WI38 (cell line): Measurements from ENCODE around the gene BRD3.

Source experiments
- H3K4me3 ChIP-seq: 2 replicates; pipeline ENCODE4 v1.5.1; 2011; ENCODE audit warnings: low read depth, mild to moderate bottlenecking, control low read depth, low read length
- TF ChIP-seq, protein P1 (sequence below): IDR thresholded peaks from 2 replicates; pipeline ENCODE4 v1.5.1; 2012; ENCODE audit warnings: low read depth, mild to moderate bottlenecking, control low read depth, low read length

Gene BRD3

DNA sequence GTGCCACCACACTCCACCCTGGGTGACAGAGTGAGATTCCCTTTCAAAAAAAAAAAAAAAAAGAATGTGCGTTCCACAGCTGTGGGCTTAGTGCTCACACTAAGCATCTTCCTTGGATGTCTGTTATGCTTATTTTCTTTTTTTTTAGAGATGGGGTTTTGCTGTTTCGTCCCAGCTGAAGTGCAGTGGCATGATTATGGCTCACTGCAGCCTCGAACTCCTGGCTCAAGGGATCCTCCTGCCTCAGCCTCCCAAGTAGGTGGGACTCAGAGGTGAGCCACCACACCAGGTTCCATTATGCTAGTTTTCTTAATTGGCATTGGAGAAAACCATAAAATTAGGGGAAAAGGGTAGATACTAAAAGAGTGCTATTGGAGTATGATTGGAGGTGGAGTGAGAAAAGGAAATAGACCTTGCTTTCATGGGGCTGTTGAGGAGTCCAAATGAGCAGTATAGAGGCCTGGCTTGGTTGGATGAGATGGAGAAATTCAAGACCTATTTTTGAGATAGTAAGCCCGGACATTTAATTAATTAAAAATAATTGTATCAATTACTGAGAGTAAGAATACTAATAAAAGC is 43.5 kb downstream of the BRD3 start:
- H3K4me3 ChIP-seq, result peak overlapping the region; percentile 52
- TF ChIP-seq, protein P1, sequence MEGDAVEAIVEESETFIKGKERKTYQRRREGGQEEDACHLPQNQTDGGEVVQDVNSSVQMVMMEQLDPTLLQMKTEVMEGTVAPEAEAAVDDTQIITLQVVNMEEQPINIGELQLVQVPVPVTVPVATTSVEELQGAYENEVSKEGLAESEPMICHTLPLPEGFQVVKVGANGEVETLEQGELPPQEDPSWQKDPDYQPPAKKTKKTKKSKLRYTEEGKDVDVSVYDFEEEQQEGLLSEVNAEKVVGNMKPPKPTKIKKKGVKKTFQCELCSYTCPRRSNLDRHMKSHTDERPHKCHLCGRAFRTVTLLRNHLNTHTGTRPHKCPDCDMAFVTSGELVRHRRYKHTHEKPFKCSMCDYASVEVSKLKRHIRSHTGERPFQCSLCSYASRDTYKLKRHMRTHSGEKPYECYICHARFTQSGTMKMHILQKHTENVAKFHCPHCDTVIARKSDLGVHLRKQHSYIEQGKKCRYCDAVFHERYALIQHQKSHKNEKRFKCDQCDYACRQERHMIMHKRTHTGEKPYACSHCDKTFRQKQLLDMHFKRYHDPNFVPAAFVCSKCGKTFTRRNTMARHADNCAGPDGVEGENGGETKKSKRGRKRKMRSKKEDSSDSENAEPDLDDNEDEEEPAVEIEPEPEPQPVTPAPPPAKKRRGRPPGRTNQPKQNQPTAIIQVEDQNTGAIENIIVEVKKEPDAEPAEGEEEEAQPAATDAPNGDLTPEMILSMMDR, result no peak

DNA sequence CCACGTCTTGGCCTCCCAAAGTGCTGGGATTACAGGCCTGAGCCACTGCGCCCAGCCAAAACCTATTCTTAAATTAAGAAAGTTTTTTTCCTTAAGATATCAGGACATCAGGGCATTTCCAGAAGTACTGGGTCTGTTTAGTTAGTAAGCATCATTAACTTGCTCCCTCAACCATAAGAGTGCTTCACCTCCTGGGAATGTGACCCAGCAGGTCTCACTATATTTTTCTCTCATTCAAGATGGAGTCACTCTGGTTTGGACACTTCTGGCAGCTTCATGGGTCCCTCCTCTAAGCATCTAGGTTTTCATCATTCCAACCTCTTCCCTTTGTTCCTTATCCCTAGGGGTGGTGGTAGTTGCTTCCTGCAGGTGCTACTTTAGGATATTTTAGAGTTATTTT is 52.9 kb downstream of the BRD3 start:
- H3K4me3 ChIP-seq, result no peak overlapping the region
- TF ChIP-seq, protein P1, result no peak

DNA sequence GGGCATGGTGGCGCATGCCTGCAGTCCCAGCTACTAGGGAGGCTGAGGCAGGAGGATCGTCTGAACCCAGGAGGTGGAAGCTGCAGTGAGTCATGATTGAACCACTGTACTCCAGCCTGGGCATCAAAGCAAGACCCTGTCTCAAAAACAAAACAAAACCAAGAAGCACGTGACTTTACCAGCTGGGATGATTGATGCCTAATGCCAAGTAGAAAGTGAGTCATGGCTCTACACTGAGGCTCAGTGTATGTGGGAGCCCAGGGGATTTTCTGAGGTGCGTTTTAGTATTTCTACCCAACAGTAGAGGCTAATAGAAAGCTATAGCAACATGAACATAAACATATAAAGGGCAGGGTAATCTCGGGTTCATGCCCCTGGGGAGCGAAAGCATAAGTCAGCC is 56.4 kb downstream of the BRD3 start:
- H3K4me3 ChIP-seq, result no peak overlapping the region
- TF ChIP-seq, protein P1, result no peak

DNA sequence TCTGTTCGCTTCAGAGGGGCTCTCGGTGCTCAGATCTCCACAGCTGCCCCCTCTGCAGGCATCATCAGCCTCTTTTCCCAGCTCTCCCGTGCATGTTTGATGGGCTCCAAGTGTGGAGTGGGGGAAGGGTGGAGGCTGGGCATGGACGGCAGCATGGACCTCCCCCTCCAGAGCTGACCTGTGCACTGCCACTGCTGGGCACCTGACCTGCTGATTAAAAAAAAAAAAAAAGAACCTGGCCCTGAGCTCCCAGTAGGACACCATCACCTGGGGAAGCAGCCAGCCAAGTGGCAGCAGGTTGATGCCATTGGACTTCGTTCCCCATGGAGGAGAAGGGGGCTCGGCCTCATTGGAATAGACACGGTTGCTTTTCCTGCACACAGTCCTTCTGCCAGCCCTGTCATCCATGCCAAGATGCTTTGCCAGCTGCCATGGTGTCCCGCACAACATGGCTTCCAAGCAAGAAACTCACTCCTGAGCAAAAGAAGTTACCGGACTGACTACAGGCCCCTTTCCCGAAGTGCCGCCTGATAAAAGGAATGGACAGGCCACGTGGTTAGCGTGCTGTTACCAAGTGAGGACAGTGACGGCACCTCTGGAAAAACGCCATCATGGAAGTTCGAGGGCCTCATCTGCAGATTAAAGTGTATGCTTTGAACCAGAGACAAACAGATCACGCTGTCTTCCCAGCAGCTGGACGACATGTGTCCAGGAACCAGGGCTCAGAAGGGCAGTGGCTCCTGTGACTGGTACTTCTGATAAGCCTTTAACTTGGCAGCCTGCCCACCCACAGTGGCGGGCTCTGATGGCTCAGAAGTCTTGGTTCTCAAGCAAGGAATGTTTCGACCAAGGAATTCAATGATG is 57.3 kb downstream of the BRD3 start:
- H3K4me3 ChIP-seq, result no peak overlapping the region
- TF ChIP-seq, protein P1, result no peak

DNA sequence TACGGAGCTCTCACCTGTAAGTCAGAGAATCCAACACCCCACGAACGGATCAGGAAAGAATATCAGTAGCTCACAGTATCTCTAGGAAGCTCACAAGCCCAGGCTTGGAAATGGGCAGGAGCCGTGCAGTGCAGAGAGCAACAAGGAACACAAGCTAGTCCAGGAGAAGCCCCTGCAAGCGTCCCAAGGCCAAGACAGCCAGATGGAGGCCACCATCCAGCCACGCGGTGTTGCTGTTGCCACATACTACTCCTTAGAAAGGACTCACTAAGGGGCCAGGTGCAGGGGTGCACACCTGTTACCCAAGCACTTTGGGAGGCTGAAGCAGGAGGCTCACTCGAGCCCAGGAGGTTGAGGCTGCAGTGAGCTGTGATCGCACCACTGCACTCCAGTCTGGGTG is 60.3 kb downstream of the BRD3 start:
- TF ChIP-seq, protein P1, result no peak
- no peak overlapping the region for H3K4me3 ChIP-seq

DNA sequence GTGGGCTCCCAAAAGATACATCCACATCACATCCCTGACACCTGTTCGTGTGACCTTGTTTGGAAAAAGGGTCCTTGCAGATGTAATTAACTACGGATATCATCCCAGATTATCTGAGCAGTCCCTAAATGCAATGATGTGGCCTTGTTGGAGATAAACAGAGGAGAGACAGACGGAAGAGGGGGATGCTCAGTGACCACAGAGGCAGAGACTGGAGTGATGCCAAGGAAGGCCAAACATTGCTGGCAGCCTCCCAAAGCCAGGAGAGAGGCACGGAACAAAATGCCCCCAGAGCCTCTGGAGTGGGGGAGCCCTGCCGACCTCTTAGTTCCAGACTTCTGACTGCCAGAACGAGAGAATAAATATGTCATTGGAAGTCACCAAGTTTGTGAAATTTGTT is 60.7 kb downstream of the BRD3 start:
- no peak overlapping the region for H3K4me3 ChIP-seq
- TF ChIP-seq, protein P1, result no peak

DNA sequence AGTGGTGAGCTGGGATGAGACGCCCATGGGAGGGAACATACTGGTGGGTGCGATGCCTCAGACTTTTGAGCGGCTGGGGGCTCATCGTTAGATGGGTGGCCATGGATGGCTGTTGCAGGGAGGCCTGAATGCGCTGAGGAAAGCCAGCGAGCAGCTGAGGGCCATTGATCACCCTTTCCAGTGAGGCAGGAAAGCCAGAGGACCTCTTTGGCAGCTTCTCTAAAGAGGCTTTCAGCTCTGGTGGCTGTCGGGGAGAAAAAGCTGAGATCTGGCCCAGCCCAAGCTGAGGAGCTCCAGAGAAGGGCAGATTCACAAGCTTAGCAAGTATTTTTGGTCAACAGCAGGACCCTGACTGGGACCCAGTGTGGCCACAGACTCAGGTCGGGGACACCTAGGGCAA is 62.4 kb downstream of the BRD3 start:
- H3K4me3 ChIP-seq, result no peak overlapping the region
- TF ChIP-seq, protein P1, result no peak
